Measurements from ENCODE around the gene MRTFA. TPM values are rescaled to one million over a fixed set of nuclear protein-coding genes. Genes with fewer than 3 reads are reported as not detected.

Gene MRTFA
- total RNA-seq, 1 experiment from 2014 or later: 44.7 TPM

DNA sequence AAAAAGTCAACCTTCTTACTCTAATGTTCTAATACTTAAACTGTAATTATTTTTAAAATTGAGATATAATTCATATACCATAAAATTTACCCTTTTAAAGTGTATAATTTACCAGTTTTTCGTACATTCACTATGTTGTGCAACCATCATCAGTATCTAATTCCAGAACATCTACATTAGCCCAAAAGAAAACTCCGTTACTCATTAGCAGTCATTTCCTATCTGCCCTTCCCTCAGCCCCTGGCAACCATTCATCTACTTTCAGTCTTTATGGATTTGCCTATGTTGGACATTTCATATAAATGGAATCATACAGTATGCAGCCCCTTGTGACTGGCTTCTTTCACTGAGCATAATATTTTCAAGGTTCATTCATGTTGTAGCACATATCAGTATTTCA, 243.9 kb downstream of the MRTFA start:
- POLR2A ChIA-PET (ENCODE audit: unreplicated experiment): no interaction called here

DNA sequence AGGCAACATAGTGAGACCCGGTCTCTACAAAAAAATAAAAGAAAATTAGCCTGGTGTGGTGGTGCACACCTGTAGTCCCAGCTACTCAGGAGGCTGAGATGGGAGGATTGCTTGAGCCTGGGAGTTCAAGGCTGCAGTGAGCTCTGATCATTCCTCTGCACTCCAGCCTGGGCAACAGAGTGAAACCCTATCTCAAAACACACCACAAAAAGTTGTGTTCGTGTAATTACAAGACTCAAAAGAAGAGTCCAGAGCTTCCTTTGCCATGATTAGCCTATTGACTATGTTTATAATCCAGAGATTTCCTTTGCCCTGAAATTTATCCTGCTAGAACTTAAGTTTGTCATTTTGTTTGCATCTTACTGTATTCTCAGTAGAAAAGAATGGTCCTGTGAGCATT, 245.1 kb downstream of the MRTFA start:
- H3F3A ChIP-seq (ENCODE audit: insufficient read depth, low read depth): peaks cover 18% of the 10 kb centered on the region
- CTCF ChIA-PET: interaction anchor here (0.5 kb wide), 1 partner anchor 15 kb away, joined by 4 read pairs; no protein-coding TSS in a partner anchor
- H3K27ac ChIP-seq: no peak overlapping the region
- H3K79me2 ChIP-seq (ENCODE audit: low read depth): peaks cover 15% of the 10 kb centered on the region
- no peaks in the 10 kb centered on the region for H3K9me2 ChIP-seq (ENCODE audit: insufficient read depth)
- 0 out of 2 replicates have a peak, but pooled peaks cover 4% of the 10 kb centered on the region for H3K36me3 ChIP-seq (ENCODE audit: low read depth)
- peaks cover 22% of the 10 kb centered on the region for H3K4me1 ChIP-seq (replicated peaks; ENCODE audit: insufficient read depth)
- POLR2A ChIA-PET (ENCODE audit: unreplicated experiment): no interaction called here
- intact Hi-C loops (cut with micrococcal nuclease; ENCODE audit: unreplicated experiment): no loop called here
- no peaks in the 10 kb centered on the region for H3K9me3 ChIP-seq (ENCODE audit: insufficient read depth, low read depth)
- no peak overlapping the region for H3K4me3 ChIP-seq
- no peak for DNase-seq
- no peak overlapping the region for H3K4me2 ChIP-seq
- BruUV-seq (replicated peaks): no TSS peak
- no peaks in the 10 kb centered on the region; the same call in 1 of the 2 replicates for H4K20me1 ChIP-seq (ENCODE audit: insufficient read depth)
- H3K27me3 ChIP-seq (ENCODE audit: insufficient read depth, low read depth): no peaks in the 10 kb centered on the region
- no peak overlapping the region for H2AFZ ChIP-seq
- no peak for TF ChIP-seq EZH2 (IDR thresholded peaks at IDR 0.05; ENCODE audit: low read depth)
- TF ChIP-seq CTCF (conservative IDR thresholded peaks at IDR 0.05): no peak

More for the DNA sequence above, 243.9 kb downstream of the MRTFA start:
- Histone ChIP-seq H3K9me2 (ENCODE audit: insufficient read depth) (no peaks in the 10 kb centered on the region), H3K36me3 (ENCODE audit: low read depth) (0 out of 2 replicates have a peak, but pooled peaks cover 4% of the 10 kb centered on the region), H3K27me3 (ENCODE audit: insufficient read depth, low read depth) (no peaks in the 10 kb centered on the region), H3F3A (ENCODE audit: insufficient read depth, low read depth) (peaks cover 27% of the 10 kb centered on the region), H2AFZ (no peak overlapping the region), H4K20me1 (ENCODE audit: insufficient read depth) (no peaks in the 10 kb centered on the region; the same call in 1 of the 2 replicates), H3K4me2 (no peak overlapping the region), H3K79me2 (ENCODE audit: low read depth) (peaks cover 15% of the 10 kb centered on the region), H3K27ac (no peak overlapping the region), H3K9me3 (ENCODE audit: insufficient read depth, low read depth) (no peaks in the 10 kb centered on the region), H3K4me3 (no peak overlapping the region), H3K4me1 (replicated peaks; ENCODE audit: insufficient read depth) (peaks cover 26% of the 10 kb centered on the region)
- no peak for DNase-seq
- TF ChIP-seq EZH2 (IDR thresholded peaks at IDR 0.05; ENCODE audit: low read depth) (no peak), CTCF (conservative IDR thresholded peaks at IDR 0.05) (no peak)
- intact Hi-C loops (cut with micrococcal nuclease; ENCODE audit: unreplicated experiment): no loop called here
- no TSS peak for BruUV-seq (replicated peaks)
- CTCF ChIA-PET: no interaction called here

- BruUV-seq (replicated peaks): no TSS peak
- no peaks in the 10 kb centered on the region for H3K9me3 ChIP-seq (ENCODE audit: insufficient read depth, low read depth)
- no peak for DNase-seq
- H4K20me1 ChIP-seq (ENCODE audit: insufficient read depth): no peaks in the 10 kb centered on the region; the same call in 1 of the 2 replicates
- H3F3A ChIP-seq (ENCODE audit: insufficient read depth, low read depth): peaks cover 5% of the 10 kb centered on the region; the same call in 1 of the 2 replicates
- POLR2A ChIA-PET (ENCODE audit: unreplicated experiment): no interaction called here
- H3K27ac ChIP-seq: no peak overlapping the region
- no peak overlapping the region for H2AFZ ChIP-seq
- CTCF ChIA-PET: no interaction called here
- H3K79me2 ChIP-seq (ENCODE audit: low read depth): no peaks in the 10 kb centered on the region; the same call in none of the 2 replicates
- no peak overlapping the region for H3K4me2 ChIP-seq
- no peaks in the 10 kb centered on the region for H3K27me3 ChIP-seq (ENCODE audit: insufficient read depth, low read depth)
- intact Hi-C loops (cut with micrococcal nuclease; ENCODE audit: unreplicated experiment): no loop called here
- TF ChIP-seq CTCF (conservative IDR thresholded peaks at IDR 0.05) (no peak), EZH2 (IDR thresholded peaks at IDR 0.05; ENCODE audit: low read depth) (no peak)
- 0 out of 2 replicates have a peak, but pooled peaks cover 10% of the 10 kb centered on the region for H3K4me1 ChIP-seq (replicated peaks; ENCODE audit: insufficient read depth)
- no peaks in the 10 kb centered on the region for H3K36me3 ChIP-seq (ENCODE audit: low read depth)
- no peaks in the 10 kb centered on the region for H3K9me2 ChIP-seq (ENCODE audit: insufficient read depth)
- H3K4me3 ChIP-seq: no peak overlapping the region
Observed at GRCh38 chr22:40388231-40388630, 248.3 kb downstream of the MRTFA start.

Data from PC-9 (cell line).